Measurements from ENCODE around the gene RHOB.

Gene RHOB

GRCh38 chr2:20438334-20439192 is 8.3 kb upstream of the RHOB start:
- DNase-seq, result no peak

DNA sequence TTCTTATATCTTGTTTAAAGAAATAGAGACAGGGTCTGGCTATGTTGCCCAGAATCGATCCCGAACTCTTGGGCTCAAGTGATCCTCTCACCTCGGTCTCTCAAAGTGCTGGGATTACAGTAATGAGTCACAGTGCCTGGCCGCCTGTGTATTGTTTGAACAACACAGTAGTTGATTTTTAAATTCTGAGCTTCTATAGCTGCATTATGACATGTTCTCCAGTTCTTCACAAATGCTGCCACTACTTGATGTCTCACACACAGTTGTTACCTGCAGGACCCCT is 7.7 kb upstream of the RHOB start:
- DNase-seq, result no peak

- DNase-seq, result no peak
Measured at GRCh38 chr2:20439503-20439902, 7.4 kb upstream of the RHOB start.

DNA sequence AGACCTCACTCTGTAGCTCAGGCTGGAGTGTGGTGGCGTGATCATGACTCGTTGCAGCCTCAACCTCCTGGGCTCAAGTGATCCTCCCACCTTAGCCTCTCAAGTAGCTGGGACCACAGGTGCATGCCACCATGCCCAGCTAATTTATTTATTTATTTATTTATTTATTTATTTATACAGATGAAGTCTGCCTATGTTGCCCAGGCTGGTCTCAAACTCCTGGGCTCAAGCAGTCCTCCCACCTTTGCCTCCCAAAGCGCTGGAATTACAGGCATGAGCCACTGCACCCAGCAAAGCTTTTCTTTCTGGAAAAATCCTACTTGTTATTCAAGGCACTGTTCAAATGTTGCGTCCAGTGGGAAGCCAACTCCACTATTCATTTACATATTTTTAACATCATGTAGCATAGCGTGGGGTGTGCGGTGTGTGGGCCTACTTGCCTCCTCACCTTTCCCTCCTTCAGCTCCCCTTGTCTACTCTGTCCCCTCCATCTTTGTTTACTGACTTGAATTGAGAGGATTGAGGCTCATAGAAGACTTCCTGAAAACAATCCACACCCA is 6.8 kb upstream of the RHOB start:
- DNase-seq, result no peak

DNA sequence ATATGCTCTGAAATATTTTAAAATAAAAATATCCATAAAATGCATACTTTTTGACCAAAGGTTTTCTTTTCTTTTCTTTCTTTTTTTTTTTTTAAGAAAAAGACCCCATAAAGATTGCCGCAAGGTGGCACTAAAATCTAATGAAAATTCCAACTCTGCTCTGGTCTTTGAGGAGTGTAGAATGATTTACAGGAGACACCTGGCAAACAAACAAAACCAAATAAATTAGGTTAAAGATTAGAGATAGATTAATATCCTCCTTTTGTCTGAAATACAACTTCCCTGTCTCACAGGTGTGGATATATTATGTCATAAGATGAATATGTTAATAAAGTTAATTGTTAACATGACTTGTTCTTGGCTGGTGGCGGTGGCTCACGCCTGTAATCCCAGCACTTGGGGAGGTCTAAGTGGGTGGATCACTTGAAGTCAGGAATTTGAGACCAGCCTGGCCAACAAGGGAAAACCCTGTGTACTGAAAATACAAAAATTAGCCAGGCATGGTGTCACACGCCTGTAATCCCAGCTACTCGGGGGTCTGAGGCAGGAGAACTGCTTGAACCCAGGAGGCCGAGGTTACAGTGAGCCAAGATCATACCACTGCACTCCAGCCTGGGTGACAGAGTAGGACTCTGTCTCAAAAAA is 3.5 kb upstream of the RHOB start:
- DNase-seq, result peak; percentile 45

GRCh38 chr2:20444101-20444992 is 2.5 kb upstream of the RHOB start:
- no peak for DNase-seq

DNA sequence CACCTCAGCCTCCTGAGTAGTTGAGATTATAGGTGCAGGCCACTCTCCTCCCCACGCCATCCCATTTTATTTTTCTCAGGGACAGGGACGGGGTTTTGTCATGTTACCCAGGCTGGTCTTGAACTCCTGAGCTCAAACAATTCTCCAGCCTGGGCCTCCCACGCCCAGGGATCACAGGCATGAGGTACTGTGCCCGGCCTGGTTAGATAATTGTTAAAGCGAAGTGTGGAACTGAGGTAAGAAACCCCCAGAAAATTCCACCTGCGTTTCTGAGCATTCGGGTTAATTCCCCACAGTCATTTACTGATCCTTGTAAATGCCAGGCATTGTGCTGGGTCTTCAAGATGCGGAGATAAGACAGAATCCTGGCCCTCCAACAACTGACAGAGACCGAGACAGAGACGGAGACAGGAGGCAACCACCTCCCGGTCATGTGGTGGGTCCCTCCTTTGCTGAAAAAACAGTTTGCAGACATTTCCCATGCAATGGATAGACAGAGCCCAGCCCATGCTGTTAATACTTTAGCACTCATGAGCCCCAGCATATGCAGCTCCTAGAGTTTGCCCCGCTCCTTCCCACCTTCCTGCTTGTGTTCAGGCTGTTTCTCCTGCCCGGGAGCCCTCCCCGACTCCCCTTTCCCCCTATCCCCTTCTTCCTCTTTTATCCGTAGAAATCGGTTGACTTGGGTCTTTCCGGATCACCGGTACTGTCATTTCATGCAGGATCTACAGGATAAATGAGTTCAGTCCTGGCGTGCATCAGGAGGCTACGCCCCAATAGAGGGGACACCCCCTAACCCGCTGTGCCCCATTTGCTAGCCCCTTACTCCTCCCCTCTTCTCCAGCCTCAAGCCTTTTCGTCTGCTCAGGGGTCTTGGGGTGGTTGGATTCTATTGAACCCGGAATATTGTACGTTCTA is 1.6 kb upstream of the RHOB start:
- DNase-seq, result peak; percentile 49

DNA sequence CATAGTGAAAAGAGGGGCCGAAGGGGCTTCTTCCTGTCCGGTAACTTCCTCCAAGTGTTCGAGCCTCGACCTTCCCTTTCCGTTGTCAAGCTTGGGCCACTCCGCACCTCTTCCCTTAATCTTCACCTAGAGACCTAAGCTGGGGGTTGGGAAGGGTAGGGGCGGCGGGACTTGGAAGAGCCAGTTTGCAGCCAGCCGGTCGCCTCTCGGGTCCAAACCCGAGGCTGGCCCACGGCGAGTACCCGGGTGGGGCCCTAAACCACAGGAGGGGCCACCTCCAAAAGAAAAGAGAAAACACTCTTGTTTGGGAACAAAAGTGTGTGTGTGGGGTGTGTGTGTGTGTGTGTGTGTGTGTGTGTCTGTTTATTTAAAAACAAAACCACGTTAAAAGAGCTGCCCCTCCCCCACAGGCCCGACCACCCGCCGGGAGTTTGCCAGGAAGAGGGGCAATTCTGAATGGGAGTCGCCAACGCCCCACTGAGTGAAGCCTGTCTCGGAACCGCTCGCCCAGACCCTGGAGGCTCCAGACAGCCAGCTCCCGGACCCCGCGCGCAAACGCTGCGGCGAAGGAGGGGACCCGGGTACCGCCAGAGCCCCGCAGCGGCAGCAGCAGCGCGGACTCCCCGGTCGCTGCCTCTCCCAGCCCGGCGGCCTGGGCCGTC is 488 bp upstream of the RHOB start:
- no peak for DNase-seq

DNA sequence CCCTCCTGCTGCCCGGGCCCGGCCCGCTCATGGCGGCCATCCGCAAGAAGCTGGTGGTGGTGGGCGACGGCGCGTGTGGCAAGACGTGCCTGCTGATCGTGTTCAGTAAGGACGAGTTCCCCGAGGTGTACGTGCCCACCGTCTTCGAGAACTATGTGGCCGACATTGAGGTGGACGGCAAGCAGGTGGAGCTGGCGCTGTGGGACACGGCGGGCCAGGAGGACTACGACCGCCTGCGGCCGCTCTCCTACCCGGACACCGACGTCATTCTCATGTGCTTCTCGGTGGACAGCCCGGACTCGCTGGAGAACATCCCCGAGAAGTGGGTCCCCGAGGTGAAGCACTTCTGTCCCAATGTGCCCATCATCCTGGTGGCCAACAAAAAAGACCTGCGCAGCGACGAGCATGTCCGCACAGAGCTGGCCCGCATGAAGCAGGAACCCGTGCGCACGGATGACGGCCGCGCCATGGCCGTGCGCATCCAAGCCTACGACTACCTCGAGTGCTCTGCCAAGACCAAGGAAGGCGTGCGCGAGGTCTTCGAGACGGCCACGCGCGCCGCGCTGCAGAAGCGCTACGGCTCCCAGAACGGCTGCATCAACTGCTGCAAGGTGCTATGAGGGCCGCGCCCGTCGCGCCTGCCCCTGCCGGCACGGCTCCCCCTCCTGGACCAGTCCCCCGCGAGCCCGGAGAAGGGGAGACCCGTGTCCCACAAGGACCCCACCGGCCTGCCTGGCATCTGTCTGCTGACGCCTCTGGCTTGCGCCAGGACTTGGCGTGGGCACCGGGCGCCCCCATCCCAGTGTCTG is 767 bp downstream of the RHOB start:
- peak; percentile 72 for DNase-seq

GRCh38 chr2:20448246-20448976 is 1.5 kb downstream of the RHOB start:
- peak; percentile 52 for DNase-seq

GRCh38 chr2:20448977-20449306 is 2.1 kb downstream of the RHOB start:
- DNase-seq, result no peak

- peak; percentile 25 for DNase-seq
Measured at GRCh38 chr2:20449501-20450200, 2.8 kb downstream of the RHOB start.

DNA sequence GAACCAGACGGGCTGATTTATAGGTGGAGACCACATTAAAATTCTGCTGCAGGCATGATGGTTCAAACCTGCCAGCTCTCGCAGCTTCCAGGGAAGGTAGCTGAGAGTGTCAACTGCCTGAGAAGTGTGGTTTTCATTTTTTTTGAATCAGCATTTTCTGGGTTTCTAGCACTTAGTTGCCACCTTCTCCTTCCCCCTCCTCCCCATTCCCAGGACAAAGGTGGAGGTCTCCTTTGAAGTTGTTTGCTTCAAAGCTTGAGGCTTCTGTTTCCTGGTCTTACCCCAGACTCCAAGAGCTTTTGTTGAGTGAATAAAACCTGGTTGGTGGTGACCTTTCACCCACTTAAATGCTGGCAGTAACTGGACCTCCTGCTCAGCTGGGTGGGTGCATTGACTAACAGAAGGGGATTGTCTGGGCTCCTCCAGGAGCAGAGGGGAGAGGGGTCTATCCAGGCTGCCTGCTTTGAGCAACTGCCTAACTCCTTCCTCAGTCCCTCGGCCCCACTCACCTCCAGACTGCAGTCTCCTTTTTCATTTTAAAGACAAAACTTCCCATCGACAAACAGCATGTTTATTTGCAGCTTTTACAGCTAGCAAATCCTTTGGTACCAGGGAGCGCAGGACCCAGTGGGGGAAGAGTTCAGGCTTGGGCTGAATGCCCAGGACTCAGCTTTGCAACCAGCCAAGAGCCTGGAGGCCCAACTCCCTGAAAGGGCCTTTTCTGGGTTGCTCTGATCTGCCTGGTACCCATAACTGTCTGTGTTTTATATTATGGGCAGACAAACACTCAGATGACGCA is 3.5 kb downstream of the RHOB start:
- no peak for DNase-seq

- no peak for DNase-seq
Measured at GRCh38 chr2:20451000-20451290, 4.1 kb downstream of the RHOB start.

GRCh38 chr2:20451341-20451740 is 4.5 kb downstream of the RHOB start:
- no peak for DNase-seq

GRCh38 chr2:20451761-20452499 is 5.1 kb downstream of the RHOB start:
- DNase-seq, result peak; percentile 10

DNA sequence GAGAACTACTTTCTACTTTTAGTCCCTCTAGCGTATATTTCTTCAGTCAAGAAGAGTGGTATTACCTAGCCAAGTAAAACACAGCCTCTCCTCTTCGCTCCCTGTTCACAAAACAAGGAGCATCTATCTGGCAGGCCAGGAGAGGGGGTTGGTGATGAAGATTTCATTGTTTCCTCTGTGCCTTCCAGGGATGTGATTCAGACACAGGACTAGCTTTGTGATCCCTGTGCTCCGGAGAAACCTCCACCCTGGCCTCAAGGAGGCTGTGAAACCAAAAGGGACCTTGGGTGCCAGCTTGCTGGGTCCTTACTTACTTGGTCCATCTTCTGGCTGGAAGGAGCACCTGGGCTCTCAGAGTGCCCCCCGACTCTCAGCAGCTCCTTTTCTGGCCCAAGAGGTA is 5.7 kb downstream of the RHOB start:
- DNase-seq, result peak; percentile 43

- no peak for DNase-seq
Measured at GRCh38 chr2:20453087-20453486, 6.2 kb downstream of the RHOB start.

All from activated CD8-positive, alpha-beta memory T cell treated with anti-CD3 and anti-CD28 coated beads, Interleukin-2, amount 50 U/mL, for 48 hours (primary cell).